ENCODE data around the gene CENPA.
"Not testable (repeated sequence)": the region's sequence is repeated elsewhere in the genome, so short reads cannot be mapped to it uniquely, and the experiment has no call there.

Gene CENPA

GRCh38 chr2:26809211-26809610, 23.4 kb downstream of the CENPA start:
- no peak for TF ChIP-seq CTCF (IDR thresholded peaks at IDR 0.05; ENCODE audit: low read depth, low read length, missing control alignments)
- no peak for DNase-seq (ENCODE audit: extremely low read depth, low read depth)
- no peak overlapping the region for H3K4me3 ChIP-seq (replicated peaks; ENCODE audit: low read depth, low read length)

GRCh38 chr2:26809876-26810577, 24.2 kb downstream of the CENPA start:
- no peak for DNase-seq (ENCODE audit: extremely low read depth, low read depth)
- TF ChIP-seq CTCF (IDR thresholded peaks at IDR 0.05; ENCODE audit: low read depth, low read length, missing control alignments) = no peak
- H3K4me3 ChIP-seq (replicated peaks; ENCODE audit: low read depth, low read length) = no peak overlapping the region

- no peak for TF ChIP-seq CTCF (IDR thresholded peaks at IDR 0.05; ENCODE audit: low read depth, low read length, missing control alignments)
- no peak overlapping the region for H3K4me3 ChIP-seq (replicated peaks; ENCODE audit: low read depth, low read length)
- DNase-seq (ENCODE audit: extremely low read depth, low read depth) = no peak
Measured at GRCh38 chr2:26811261-26811660, 25.4 kb downstream of the CENPA start.

- no peak overlapping the region for H3K4me3 ChIP-seq (replicated peaks; ENCODE audit: low read depth, low read length)
- DNase-seq (ENCODE audit: extremely low read depth, low read depth) = no peak
- no peak for TF ChIP-seq CTCF (IDR thresholded peaks at IDR 0.05; ENCODE audit: low read depth, low read length, missing control alignments)
Measured at GRCh38 chr2:26811791-26812694, 26.2 kb downstream of the CENPA start.

- H3K4me3 ChIP-seq (replicated peaks; ENCODE audit: low read depth, low read length) = no peak overlapping the region
- no peak for TF ChIP-seq CTCF (IDR thresholded peaks at IDR 0.05; ENCODE audit: low read depth, low read length, missing control alignments)
Measured at GRCh38 chr2:26812731-26813130, 26.9 kb downstream of the CENPA start.

GRCh38 chr2:26814072-26814765, 28.4 kb downstream of the CENPA start:
- DNase-seq (ENCODE audit: extremely low read depth, low read depth) = not testable (repeated sequence)

More at GRCh38 chr2:26812731-26813130, 26.9 kb downstream of the CENPA start:
- no peak for DNase-seq (ENCODE audit: extremely low read depth, low read depth)

GRCh38 chr2:26816893-26817292, 31.0 kb downstream of the CENPA start:
- TF ChIP-seq CTCF (IDR thresholded peaks at IDR 0.05; ENCODE audit: low read depth, low read length, missing control alignments) = no peak
- DNase-seq (ENCODE audit: extremely low read depth, low read depth) = no peak
- H3K4me3 ChIP-seq (replicated peaks; ENCODE audit: low read depth, low read length) = no peak overlapping the region

More at GRCh38 chr2:26814072-26814765, 28.4 kb downstream of the CENPA start:
- not testable (repeated sequence) for H3K4me3 ChIP-seq (replicated peaks; ENCODE audit: low read depth, low read length)
